HG03354 (cell line): ENCODE measurements around the gene CGAS.
"Not testable (repeated sequence)": the region's sequence is repeated elsewhere in the genome, so short reads cannot be mapped to it uniquely, and the experiment has no call there.

Experiments
- ATAC-seq: cut with Tn5 transposase; IDR thresholded peaks from one replicate; pipeline ENCODE4 v1.9.1; 2021; ENCODE audit warnings: mild to moderate bottlenecking; ENCODE audit not compliant: unreplicated experiment, poor library complexity, severe bottlenecking

Gene CGAS

GRCh38 chr6:73452107-73452461 lies at the start of gene CGAS:
TSS of gene CGAS (minus strand) at chr6:73452297. CDS start at chr6:73452181, 116 bp downstream.
- peak; percentile 60 for ATAC-seq

GRCh38 chr6:73497915-73498314 lies 45.8 kb upstream of the CGAS start:
- no peak for ATAC-seq

DNA sequence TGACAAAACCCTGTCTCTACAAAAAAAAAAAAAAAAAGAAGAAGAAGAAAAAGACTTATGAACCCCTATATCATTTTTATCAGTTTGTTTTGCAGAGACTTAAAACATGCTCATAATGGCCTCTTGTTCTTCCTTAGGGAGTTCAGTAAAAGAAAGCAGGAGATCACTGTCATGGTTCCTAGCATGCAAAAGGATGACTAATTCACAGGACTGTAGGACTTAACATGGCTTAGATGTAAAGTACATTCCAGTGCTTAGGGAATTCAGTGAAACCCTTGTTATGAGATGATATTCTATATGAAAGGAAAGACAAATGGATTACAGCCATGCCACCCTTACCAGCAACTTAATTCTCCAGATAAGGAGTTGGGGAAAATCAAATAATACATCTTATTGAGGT lies 39.3 kb upstream of the CGAS start:
- ATAC-seq, result no peak

DNA sequence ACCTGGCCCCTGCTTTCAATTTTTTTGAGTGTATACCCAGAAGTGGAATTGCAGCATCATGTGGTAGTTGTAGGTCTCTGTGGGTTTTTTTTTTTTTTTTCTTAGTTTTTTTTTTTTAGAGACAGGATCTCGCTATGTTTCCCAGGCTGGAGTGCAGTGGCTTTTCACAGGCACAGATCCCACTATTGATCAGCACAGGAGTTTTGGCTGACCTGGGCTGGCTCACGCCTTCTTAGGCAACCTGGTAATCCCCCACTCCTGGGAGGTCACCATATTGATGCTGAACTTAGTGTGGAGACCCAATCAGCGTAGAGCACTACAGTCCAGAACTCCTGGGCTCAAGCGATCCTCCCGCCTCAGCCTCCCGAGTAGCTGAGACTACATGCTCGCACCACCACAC lies 35.4 kb upstream of the CGAS start:
- ATAC-seq, result no peak

GRCh38 chr6:73484438-73484837 lies 32.3 kb upstream of the CGAS start:
- no peak for ATAC-seq

GRCh38 chr6:73481969-73482368 lies 29.9 kb upstream of the CGAS start:
- no peak for ATAC-seq

DNA sequence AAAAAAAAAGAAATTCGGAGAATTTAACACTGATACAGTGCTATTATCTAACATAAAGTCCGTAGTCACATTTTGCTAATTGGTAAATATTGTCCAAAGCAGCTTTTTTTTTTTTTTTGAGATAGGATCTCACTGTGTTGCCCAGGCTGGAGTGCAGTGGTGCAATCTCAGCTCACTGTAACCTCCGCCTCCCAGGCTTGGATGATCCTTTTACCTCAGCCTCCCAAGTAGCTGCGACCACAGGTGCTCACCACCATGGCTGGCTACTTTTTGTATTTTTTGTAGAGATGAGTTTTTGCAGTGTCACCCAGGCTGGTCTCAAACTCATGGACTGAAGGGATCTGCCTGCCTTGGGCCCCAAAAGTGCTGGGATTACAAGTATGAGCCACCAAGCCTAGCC lies 25.3 kb upstream of the CGAS start:
- no peak for ATAC-seq

DNA sequence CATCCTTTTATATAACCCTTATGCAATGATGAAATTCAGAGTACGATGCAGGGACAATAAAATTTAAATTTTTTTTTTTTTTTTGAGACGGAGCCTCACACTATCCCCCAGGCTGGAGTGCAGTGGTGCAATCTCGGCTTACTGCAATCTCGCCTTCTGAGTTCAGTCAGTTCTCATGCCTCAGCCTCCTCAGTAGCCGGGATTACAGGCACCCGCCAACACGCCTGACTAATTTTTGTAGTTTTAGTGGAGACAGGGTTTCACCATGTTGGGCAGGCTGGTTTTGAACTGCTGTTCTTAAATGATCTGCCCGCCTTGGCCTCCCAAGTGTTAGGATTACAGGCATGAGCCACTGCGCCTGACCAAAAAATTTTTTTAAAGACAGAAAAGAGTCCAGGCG lies 24.6 kb upstream of the CGAS start:
- ATAC-seq, result no peak

- ATAC-seq, result peak; percentile 97
These were observed 19.7 kb upstream of the CGAS start for GRCh38 chr6:73471686-73472290.

DNA sequence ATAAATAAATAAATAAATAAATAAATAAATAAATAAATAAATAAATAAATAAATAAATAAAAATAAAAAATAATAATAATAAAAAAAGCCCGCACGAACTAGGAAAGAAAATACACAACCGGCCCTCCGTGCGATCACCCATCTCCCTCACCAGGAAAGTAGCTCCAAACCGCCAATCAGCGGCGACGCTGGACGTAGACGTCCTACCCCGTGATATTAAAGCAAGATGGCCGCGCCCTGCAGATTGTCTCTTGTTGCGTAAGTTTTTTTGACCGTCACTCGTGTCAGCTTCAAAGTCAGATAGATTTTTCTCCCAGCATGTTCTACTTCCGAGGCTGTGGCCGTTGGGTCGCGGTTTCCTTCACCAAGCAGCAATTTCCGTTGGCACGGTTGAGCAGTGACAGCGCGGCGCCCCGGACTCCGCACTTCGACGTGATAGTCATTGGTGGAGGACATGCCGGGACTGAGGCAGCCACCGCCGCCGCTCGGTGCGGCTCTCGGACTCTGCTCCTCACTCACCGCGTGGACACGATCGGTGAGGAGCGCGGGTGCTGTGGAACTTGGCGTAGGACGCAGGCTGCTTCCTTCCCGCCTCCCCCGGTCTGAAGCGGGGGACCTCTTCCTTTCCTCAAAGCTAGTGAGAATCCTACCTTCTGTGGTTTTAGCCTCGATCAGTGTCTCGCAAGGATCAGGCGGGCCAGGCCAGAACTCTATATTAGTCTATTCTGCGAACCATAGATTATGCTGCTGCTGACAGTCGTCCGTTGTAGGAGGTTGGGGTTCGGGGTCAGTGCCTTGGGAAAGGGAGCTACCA lies 9.6 kb upstream of the CGAS start, which contains the start of gene MTO1:
Gene MTO1, plus strand, starts transcription at position 201 of the 814 bp plus-strand sequence. Its CDS starts 118 bp downstream, at position 319.
- ATAC-seq, result peak; percentile 97

DNA sequence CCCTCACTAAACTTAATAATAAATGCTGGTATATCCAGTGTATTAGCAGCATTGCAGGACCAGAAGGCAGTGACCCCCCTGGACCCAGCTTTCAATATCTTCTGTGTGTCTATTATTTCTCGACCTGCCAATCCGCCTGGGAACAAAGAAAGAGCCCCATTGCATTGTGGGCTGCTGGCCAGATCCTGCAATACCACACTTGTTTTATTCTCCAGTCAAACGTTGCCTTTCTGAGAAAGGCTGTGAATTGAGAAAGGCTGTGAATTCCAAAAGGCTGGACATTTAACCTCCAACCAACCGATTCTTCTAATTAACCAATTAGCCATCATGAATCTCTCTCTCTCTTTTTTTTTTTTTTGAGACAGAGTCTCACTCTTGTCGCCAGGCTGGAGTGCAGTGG lies 8.0 kb upstream of the CGAS start:
- no peak for ATAC-seq

- not testable (repeated sequence) for ATAC-seq
These were observed 7.4 kb upstream of the CGAS start for GRCh38 chr6:73459474-73459873.

DNA sequence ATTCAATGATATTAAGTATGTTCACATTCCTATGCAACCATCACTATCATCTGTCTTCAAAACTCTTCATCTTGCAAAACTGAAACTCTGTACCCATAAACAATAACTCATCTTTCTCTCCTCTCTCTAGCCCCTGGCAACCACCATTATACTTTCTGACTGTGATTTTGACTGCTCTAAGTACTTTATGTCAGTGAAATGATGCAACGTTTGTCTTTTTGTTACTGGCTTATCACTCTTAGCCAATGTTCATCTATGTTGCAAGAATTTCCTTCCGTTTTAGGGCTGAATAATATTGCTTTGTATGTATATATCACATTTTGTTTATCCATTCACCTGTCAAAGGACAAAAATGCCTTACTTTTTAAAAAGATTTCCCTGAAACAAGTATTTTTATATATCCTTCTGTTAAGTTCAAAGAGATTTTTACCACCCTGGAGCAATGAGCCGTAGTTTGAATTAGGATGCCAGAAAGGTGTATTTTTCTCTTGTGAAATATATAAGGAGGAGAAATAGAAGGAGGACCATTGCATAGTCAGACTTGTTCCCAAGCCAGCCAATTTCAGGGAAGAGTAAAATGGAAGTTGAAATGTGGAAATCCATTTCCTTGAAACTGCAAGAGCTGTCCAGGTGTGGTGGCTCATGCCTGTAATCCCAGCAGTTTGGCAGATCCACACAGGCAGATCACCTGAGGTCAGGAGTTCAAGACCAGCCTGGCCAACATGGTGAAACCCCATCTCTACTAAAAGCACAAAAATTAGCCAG lies 4.0 kb upstream of the CGAS start:
- no peak for ATAC-seq

GRCh38 chr6:73451223-73452106 lies 632 bp downstream of the CGAS start:
- peak; percentile 79 for ATAC-seq

DNA sequence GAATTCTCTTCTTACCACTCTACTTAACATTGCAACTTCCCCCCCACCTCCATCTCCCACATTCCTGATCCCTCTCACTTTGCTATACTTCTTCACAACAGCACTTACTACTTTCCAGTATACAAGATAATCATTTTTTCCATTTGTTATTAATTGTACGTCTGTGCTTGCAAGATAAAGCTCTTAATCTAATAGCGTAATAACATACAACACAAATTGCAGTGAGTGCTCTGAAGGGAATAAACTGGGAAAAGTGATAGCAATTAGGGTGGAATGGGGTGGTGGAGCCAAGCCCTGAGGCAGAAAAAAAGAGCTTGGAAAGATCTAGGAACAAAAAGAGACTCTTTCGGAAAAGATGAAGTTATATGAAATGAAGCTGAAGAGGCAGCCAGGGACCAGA lies 8.5 kb downstream of the CGAS start:
- ATAC-seq, result no peak

DNA sequence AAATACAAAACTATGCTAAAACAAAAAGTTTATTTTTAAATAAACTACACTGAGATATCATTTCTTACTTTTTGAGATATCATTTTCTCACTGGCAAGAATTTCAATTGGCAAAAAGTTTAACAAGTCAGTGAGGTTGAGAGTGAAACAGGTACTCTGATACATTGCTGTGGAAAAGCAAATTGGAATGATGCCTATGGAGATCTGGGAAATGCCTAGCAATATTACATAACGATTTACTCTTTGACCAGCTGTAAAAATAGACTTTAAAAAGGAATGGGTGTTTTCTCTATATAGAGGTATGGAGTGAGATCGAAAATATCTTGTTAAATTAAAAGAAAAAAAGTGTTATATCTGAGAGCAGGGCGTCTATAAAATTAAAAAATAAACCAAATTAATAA lies 16.9 kb downstream of the CGAS start:
- no peak for ATAC-seq

- ATAC-seq, result no peak
These were observed 30.6 kb downstream of the CGAS start for GRCh38 chr6:73421534-73421933.

- no peak for ATAC-seq
These were observed 33.9 kb downstream of the CGAS start for GRCh38 chr6:73418081-73418741.

GRCh38 chr6:73413102-73413501 lies 39.0 kb downstream of the CGAS start:
- ATAC-seq, result no peak
